Measurements from ENCODE around the gene TTC13.

The TTC13 gene

GRCh38 chr1:230900984-230901383 lies 77.7 kb downstream of the TTC13 start:
- Histone ChIP-seq H3K4me2 (no peak overlapping the region), H4K20me1 (ENCODE audit: insufficient read depth) (no peaks in the 10 kb centered on the region), H3K9ac (no peak overlapping the region), H3K4me3 (IDR thresholded peaks at IDR 0.05; ENCODE audit: insufficient read depth, low read depth, low read length) (no peak overlapping the region), H3K36me3 (ENCODE audit: insufficient read depth) (no peaks in the 10 kb centered on the region), H2AFZ (ENCODE audit: low read depth) (no peak overlapping the region), H3K79me2 (ENCODE audit: insufficient read depth, low read depth) (no peaks in the 10 kb centered on the region), H3K27ac (no peak overlapping the region), H3K27me3 (ENCODE audit: insufficient read depth, low read depth) (no peaks in the 10 kb centered on the region), H3K4me1 (ENCODE audit: low read depth, poor library complexity, severe bottlenecking) (peaks cover 2% of the 10 kb centered on the region)
- no peak for TF ChIP-seq CTCF (conservative IDR thresholded peaks at IDR 0.05; ENCODE audit: low read depth, low read length)

GRCh38 chr1:230899841-230900251 lies 78.8 kb downstream of the TTC13 start:
- no peak overlapping the region for H2AFZ ChIP-seq (ENCODE audit: low read depth)
- no peak overlapping the region for H3K27ac ChIP-seq
- no peaks in the 10 kb centered on the region for H3K79me2 ChIP-seq (ENCODE audit: insufficient read depth, low read depth)
- H3K36me3 ChIP-seq (ENCODE audit: insufficient read depth): no peaks in the 10 kb centered on the region
- no peak overlapping the region for H3K4me3 ChIP-seq (IDR thresholded peaks at IDR 0.05; ENCODE audit: insufficient read depth, low read depth, low read length)
- H4K20me1 ChIP-seq (ENCODE audit: insufficient read depth): no peaks in the 10 kb centered on the region
- H3K4me1 ChIP-seq (ENCODE audit: low read depth, poor library complexity, severe bottlenecking): no peaks in the 10 kb centered on the region
- no peak overlapping the region for H3K4me2 ChIP-seq
- no peak for TF ChIP-seq CTCF (conservative IDR thresholded peaks at IDR 0.05; ENCODE audit: low read depth, low read length)
- H3K27me3 ChIP-seq (ENCODE audit: insufficient read depth, low read depth): no peaks in the 10 kb centered on the region
- no peak overlapping the region for H3K9ac ChIP-seq

DNA sequence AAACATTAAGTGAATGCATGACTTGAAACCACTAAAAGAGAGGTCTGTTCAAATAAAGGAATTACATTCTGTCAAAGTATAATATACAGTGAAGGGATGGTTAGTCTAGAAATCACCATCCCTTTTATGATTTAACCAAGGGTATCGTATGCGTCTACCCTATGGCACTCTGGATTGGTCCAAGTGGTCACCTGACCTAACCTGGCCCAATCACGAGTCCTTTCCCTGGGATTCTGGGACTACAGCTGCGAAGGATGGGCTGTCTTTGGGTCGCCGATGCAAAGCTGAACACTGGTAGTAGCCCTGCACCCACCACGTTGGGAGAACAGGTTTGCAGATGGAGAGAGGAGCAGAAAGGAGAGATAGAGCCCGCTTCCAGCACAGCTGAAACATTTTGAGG lies 79.9 kb downstream of the TTC13 start:
- Histone ChIP-seq H4K20me1 (ENCODE audit: insufficient read depth) (no peaks in the 10 kb centered on the region), H3K9ac (no peak overlapping the region), H3K4me3 (IDR thresholded peaks at IDR 0.05; ENCODE audit: insufficient read depth, low read depth, low read length) (no peak overlapping the region), H3K36me3 (ENCODE audit: insufficient read depth) (no peaks in the 10 kb centered on the region), H3K4me2 (no peak overlapping the region), H3K27me3 (ENCODE audit: insufficient read depth, low read depth) (no peaks in the 10 kb centered on the region), H3K4me1 (ENCODE audit: low read depth, poor library complexity, severe bottlenecking) (no peaks in the 10 kb centered on the region), H3K27ac (no peak overlapping the region), H3K79me2 (ENCODE audit: insufficient read depth, low read depth) (no peaks in the 10 kb centered on the region), H2AFZ (ENCODE audit: low read depth) (no peak overlapping the region)
- TF ChIP-seq CTCF (conservative IDR thresholded peaks at IDR 0.05; ENCODE audit: low read depth, low read length): no peak

- Histone ChIP-seq H3K4me2 (no peak overlapping the region), H2AFZ (ENCODE audit: low read depth) (no peak overlapping the region), H3K36me3 (ENCODE audit: insufficient read depth) (no peaks in the 10 kb centered on the region), H3K4me3 (IDR thresholded peaks at IDR 0.05; ENCODE audit: insufficient read depth, low read depth, low read length) (no peak overlapping the region), H3K27ac (no peak overlapping the region), H3K27me3 (ENCODE audit: insufficient read depth, low read depth) (no peaks in the 10 kb centered on the region), H3K9ac (no peak overlapping the region), H3K4me1 (ENCODE audit: low read depth, poor library complexity, severe bottlenecking) (no peaks in the 10 kb centered on the region), H4K20me1 (ENCODE audit: insufficient read depth) (no peaks in the 10 kb centered on the region), H3K79me2 (ENCODE audit: insufficient read depth, low read depth) (no peaks in the 10 kb centered on the region)
- TF ChIP-seq CTCF (conservative IDR thresholded peaks at IDR 0.05; ENCODE audit: low read depth, low read length): no peak
Measured at GRCh38 chr1:230898144-230898543, 80.5 kb downstream of the TTC13 start.

Data from KMS-11 (cell line).